ENCODE measurements around the gene CHMP4A. TPM values are rescaled to one million over a fixed set of nuclear protein-coding genes. Genes with fewer than 3 reads are reported as not detected.

Gene CHMP4A
- total RNA-seq, 2 donors from 2014 or later, result 34.7 to 38.4 TPM

GRCh38 chr14:24167469-24168114, 45.7 kb downstream of the CHMP4A start:
- intact Hi-C loops (cut with DNase I), result no loop called here
- DNase-seq, result no peak

GRCh38 chr14:24165785-24166184, 47.5 kb downstream of the CHMP4A start:
- intact Hi-C loops (cut with DNase I), result no loop called here
- ATAC-seq (no peak), DNase-seq (no peak)

More at GRCh38 chr14:24167469-24168114, 45.7 kb downstream of the CHMP4A start:
- no peak for ATAC-seq

DNA sequence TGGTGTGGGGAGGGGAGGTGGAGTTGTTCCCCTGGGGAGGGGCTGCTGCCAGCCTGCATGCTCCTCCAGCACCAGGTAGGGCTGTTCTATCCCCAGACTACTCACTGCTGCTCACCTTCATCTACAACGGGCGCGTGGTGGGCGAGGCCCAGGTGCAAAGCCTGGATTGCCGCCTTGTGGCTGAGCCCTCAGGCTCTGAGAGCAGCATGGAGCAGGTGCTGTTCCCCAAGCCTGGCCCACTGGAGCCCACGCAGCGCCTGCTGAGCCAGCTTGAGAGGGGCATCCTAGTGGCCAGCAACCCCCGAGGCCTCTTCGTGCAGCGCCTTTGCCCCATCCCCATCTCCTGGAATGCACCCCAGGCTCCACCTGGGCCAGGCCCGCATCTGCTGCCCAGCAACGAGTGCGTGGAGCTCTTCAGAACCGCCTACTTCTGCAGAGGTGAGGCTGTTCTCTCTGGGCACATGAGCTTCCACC, 48.7 kb downstream of the CHMP4A start:
- no peak for ATAC-seq
- intact Hi-C loops (cut with DNase I), result no loop called here
- DNase-seq, result no peak

DNA sequence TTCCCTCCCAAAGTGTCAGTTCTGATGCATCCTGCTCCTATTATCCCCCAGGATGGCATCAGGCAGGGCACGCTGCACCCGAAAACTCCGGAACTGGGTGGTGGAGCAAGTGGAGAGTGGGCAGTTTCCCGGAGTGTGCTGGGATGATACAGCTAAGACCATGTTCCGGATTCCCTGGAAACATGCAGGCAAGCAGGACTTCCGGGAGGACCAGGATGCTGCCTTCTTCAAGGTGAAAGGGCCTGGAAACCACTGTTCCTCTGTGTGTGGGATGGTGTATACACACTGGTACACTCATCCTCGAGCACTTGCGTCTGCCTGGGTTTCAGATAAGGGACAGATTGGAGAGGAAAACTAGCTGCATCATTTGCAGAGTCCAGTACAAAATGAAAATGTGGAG, 51.2 kb downstream of the CHMP4A start:
- DNase-seq (no peak), ATAC-seq (peak in 1 of 2 donors; percentile 27)
- intact Hi-C loops (cut with DNase I), result no loop called here

- DNase-seq (peak; percentile 97), ATAC-seq (peak; percentile 93 to 96)
- intact Hi-C loops (cut with DNase I), result no loop called here
These were observed 52.2 kb downstream of the CHMP4A start, which contains the start of gene IRF9 for GRCh38 chr14:24160850-24161804. Gene IRF9, plus strand, starts transcription at chr14:24161265. Its CDS starts 880 bp downstream, at chr14:24162145.

- ATAC-seq (peak; percentile 1 to 2), DNase-seq (peak; percentile 17)
- intact Hi-C loops (cut with DNase I), result no loop called here
These were observed 52.8 kb downstream of the CHMP4A start for GRCh38 chr14:24160499-24160849.

- ATAC-seq (no peak), DNase-seq (peak; percentile 24)
- intact Hi-C loops (cut with DNase I), result no loop called here
These were observed 53.4 kb downstream of the CHMP4A start for GRCh38 chr14:24159777-24160498.

Other genes starting within 250 kb of the CHMP4A start
- gene DHRS4L2, start 224.6 kb downstream of the CHMP4A start, total RNA-seq, result 10 to 100 TPM; 11.8 to 18.9 TPM
- under 1 TPM; 0.08 to 0.62 TPM for gene CARMIL3, start 161.5 kb downstream of the CHMP4A start, total RNA-seq
- not detected for gene CPNE6, start 141.9 kb downstream of the CHMP4A start, total RNA-seq
- gene PCK2, start 119.2 kb downstream of the CHMP4A start, total RNA-seq, result 10 to 100 TPM; 11.5 to 13.0 TPM
- 10 to 100 TPM; 59.6 to 60.2 TPM for gene DCAF11, start 98.7 kb downstream of the CHMP4A start, total RNA-seq
- gene NRL, start 98.5 kb downstream of the CHMP4A start, total RNA-seq, result 1 to 10 TPM; 1.6 to 1.8 TPM
- gene FITM1, start 82.8 kb downstream of the CHMP4A start, total RNA-seq, result 100 to 1,000 TPM; 103 to 131 TPM
- 100 to 1,000 TPM in 1 of 2 donors, 10 to 100 TPM in 1; 91.6 to 103 TPM for gene PSME1, start 77.3 kb downstream of the CHMP4A start, total RNA-seq
- gene EMC9, start 71.9 kb downstream of the CHMP4A start, total RNA-seq, result 10 to 100 TPM; 14.3 to 22.0 TPM
- gene PSME2, start 66.9 kb downstream of the CHMP4A start, total RNA-seq, result 10 to 100 TPM; 65.5 to 84.2 TPM
- gene RNF31, start 66.0 kb downstream of the CHMP4A start, total RNA-seq, result 10 to 100 TPM; 31.6 to 41.7 TPM
- gene IRF9, start 52.2 kb downstream of the CHMP4A start, total RNA-seq, result 10 to 100 TPM; 44.7 to 84.6 TPM
- gene REC8, start 41.4 kb downstream of the CHMP4A start, total RNA-seq, result 1 to 10 TPM; 8.4 to 8.9 TPM
- gene IPO4, start 24.7 kb downstream of the CHMP4A start, total RNA-seq, result 10 to 100 TPM; 11.8 to 30.2 TPM
- 10 to 100 TPM; 30.7 to 34.0 TPM for gene TM9SF1, start 18.0 kb downstream of the CHMP4A start, total RNA-seq
- under 1 TPM in 1 of 2 donors, not detected in 1; 0.21 TPM for gene TSSK4, start 7.8 kb downstream of the CHMP4A start, total RNA-seq
- 10 to 100 TPM; 14.5 to 18.2 TPM for gene MDP1, start 2.6 kb upstream of the CHMP4A start, total RNA-seq
- 100 to 1,000 TPM; 162 to 186 TPM for gene NEDD8, start 18.9 kb upstream of the CHMP4A start, total RNA-seq
- gene GMPR2, start 19.4 kb upstream of the CHMP4A start, total RNA-seq, result 10 to 100 TPM; 24.1 to 34.1 TPM
- 10 to 100 TPM; 45.3 to 49.2 TPM for gene TINF2, start 29.1 kb upstream of the CHMP4A start, total RNA-seq
- gene TGM1, start 49.7 kb upstream of the CHMP4A start, total RNA-seq, result 1 to 10 TPM; 5.5 to 6.4 TPM
- gene RABGGTA, start 58.1 kb upstream of the CHMP4A start, total RNA-seq, result 10 to 100 TPM; 16.1 to 18.6 TPM
- 1 to 10 TPM; 7.9 to 8.4 TPM for gene DHRS1, start 86.3 kb upstream of the CHMP4A start, total RNA-seq
- gene NOP9, start 86.4 kb upstream of the CHMP4A start, total RNA-seq, result 10 to 100 TPM; 17.5 to 21.7 TPM
- gene CIDEB, start 94.5 kb upstream of the CHMP4A start, total RNA-seq, result 1 to 10 TPM; 6.4 to 6.9 TPM
- 1 to 10 TPM; 1.6 to 2.8 TPM for gene LTB4R2, start 96.7 kb upstream of the CHMP4A start, total RNA-seq
- gene LTB4R, start 98.0 kb upstream of the CHMP4A start, total RNA-seq, result 1 to 10 TPM; 2.8 to 3.2 TPM
- gene ADCY4, start 121.6 kb upstream of the CHMP4A start, total RNA-seq, result 10 to 100 TPM; 19.2 to 43.9 TPM
- 1 to 10 TPM; 6.5 to 6.7 TPM for gene RIPK3, start 126.5 kb upstream of the CHMP4A start, total RNA-seq
- gene NFATC4, start 154.7 kb upstream of the CHMP4A start, total RNA-seq, result 10 to 100 TPM; 23.9 to 30.9 TPM
- gene NYNRIN, start 185.5 kb upstream of the CHMP4A start, total RNA-seq, result 10 to 100 TPM in 1 of 2 donors, 1 to 10 TPM in 1; 6.5 to 12.0 TPM
- 1 to 10 TPM; 2.2 to 2.5 TPM for gene CBLN3, start 216.2 kb upstream of the CHMP4A start, total RNA-seq
- 10 to 100 TPM; 24.8 to 27.1 TPM for gene KHNYN, start 216.5 kb upstream of the CHMP4A start, total RNA-seq
- 10 to 100 TPM; 72.0 to 78.8 TPM for gene SDR39U1, start 229.3 kb upstream of the CHMP4A start, total RNA-seq